HG02610 (cell line): ENCODE results near the gene HTR3C.

Experiments used
- ATAC-seq: cut with Tn5 transposase; IDR thresholded peaks from one replicate; pipeline ENCODE4 v1.9.1; 2021; ENCODE audit warnings: mild to moderate bottlenecking, moderate library complexity; ENCODE audit not compliant: unreplicated experiment

HTR3C gene

GRCh38 chr3:184082034-184082433 lies 29.2 kb downstream of the HTR3C start:
- ATAC-seq, result no peak

- ATAC-seq, result no peak
Observed at GRCh38 chr3:184082465-184082864, 29.6 kb downstream of the HTR3C start.

DNA sequence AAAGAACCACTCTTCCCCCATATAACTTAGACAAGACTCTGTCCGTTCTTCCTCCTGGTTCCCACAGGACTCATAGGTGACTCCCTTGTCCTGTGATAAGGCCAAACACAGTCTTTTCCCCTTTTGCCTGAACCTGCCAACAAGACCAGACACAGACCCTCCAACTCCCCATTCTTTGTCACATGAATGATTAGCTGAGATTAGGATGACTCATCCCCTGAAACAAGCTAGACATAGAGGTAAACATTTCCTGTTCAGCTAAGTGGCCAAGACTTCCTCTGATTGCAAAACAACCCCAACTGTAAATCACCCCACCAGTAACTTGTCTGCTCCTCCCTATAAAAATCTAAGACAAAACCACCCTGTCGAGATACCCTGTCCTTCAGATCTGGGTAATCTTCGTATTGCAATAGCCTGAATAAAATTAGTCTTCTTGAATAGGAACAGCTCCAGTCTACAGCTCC lies 32.6 kb downstream of the HTR3C start:
- no peak for ATAC-seq

GRCh38 chr3:184092199-184092598 lies 39.4 kb downstream of the HTR3C start:
- no peak for ATAC-seq

- ATAC-seq, result no peak
Observed at GRCh38 chr3:184096811-184097383, 44.0 kb downstream of the HTR3C start, which contains the start of gene HTR3E. Gene HTR3E, plus strand, starts transcription at chr3:184097064. Its CDS starts 466 bp downstream, at chr3:184097530.

GRCh38 chr3:184097556-184097955 lies 44.7 kb downstream of the HTR3C start:
- ATAC-seq, result no peak

DNA sequence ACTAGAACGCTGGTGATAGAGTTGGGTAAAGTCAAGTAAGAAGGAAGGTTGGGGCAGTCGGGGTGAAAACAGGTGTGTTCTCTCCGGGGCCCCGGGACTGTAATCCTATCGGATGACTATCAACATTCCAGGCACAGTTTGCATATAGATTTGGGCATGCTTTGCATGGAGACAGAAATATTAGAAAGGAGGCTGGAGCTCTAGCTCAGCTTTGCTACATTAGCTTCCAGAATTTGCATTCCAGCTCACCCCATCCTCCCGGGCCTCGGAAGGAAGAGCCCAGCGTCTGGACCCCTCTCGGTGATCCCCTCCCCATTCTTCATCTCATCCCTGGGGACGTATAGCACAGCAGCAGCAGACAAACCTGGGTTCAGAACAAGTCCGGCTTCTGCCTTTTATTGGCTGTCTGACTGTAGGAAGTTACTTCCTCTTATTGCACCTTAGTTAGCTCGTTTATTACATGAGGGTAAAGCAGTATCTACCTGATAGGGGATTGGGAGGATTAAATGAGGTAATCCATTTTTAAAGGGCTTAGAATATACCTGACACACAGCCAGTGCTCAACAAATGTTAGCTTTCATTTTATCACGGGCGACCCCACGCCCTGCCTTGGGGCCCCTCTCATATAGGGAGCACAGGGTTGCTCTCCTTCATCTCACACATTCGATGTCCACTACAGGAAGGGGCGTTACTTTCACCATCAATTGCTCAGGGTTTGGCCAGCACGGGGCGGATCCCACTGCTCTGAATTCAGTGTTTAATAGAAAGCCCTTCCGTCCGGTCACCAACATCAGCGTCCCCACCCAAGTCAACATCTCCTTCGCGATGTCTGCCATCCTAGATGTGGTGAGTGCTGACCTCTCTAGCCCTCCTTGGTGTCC lies 47.2 kb downstream of the HTR3C start:
- ATAC-seq, result no peak
